ENCODE results near the gene C12orf57.

The C12orf57 gene

DNA sequence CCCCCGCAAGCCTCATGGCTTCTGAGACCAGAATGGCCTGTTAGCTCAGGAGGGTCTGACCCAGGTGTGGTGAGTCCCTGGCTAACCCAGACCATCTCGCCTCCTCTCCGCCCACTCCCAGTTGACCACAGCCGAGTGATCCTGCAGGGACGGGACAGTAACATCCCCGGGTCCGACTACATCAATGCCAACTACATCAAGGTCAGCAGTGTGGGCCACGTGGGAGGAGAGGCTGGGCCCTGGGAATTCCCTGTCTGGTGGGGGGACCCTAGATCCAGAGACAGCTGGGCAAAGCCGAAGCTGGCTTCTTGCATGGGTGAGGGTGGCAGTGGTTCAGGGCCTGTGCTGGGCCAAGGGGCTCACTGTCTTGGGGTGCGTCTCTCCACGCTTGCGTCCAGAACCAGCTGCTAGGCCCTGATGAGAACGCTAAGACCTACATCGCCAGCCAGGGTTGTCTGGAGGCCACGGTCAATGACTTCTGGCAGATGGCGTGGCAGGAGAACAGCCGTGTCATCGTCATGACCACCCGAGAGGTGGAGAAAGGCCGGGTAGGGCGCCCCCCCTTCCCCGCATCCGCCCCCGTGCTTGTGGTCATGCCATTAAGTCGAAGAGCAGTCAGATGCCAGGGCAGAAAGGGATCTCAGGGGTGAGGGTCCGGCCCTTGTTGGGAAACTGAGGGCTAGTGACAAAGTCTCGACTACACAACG is 12.4 kb downstream of the C12orf57 start:
- DNase-seq (ENCODE audit: low read depth, low spot score): no peak
- H3K4me3 ChIP-seq (ENCODE audit: low read length): no peak overlapping the region
- no peaks in the 10 kb centered on the region for H3K27me3 ChIP-seq (ENCODE audit: control insufficient read depth, insufficient read depth, low read length)
- H3K9me3 ChIP-seq (ENCODE audit: control insufficient read depth, insufficient read depth, low read length): no peaks in the 10 kb centered on the region
- H3K4me1 ChIP-seq (ENCODE audit: control insufficient read depth, insufficient read depth, low read length): peaks cover 5% of the 10 kb centered on the region; the same call in 1 of the 2 replicates
- H3K27ac ChIP-seq (ENCODE audit: low read length): no peak overlapping the region
- WGBS (ENCODE audit: insufficient coverage, insufficient read length): no CpG with 5 or more reads among the region's 28 CpGs
- no peaks in the 10 kb centered on the region for H3K36me3 ChIP-seq (ENCODE audit: control insufficient read depth, insufficient read depth, low read length)

DNA sequence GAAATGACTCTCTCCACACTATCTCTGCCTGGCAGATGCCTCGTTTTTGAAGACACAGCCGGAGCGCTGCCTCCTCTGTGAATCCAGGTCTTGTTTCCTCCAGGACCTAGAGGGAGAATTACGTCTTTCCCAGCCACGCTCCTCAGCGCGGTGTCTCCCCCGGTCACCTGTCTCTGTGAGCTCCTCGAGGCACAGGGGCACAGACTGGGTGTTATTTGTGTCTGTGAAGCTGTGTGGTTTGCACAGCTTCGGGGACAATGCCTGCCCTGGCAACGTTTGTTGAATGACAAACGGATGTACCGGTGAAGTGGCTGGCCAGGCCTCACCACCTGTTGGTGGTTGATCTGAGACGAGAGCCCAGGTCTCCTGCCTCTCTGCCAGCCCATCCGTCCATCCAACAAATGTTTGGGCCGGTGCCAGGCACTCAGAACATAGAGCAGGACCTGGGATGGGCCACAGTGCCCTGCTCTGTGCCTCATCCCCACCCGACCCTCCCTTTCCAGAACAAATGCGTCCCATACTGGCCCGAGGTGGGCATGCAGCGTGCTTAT is 13.4 kb downstream of the C12orf57 start:
- no peaks in the 10 kb centered on the region for H3K27me3 ChIP-seq (ENCODE audit: control insufficient read depth, insufficient read depth, low read length)
- no peaks in the 10 kb centered on the region for H3K9me3 ChIP-seq (ENCODE audit: control insufficient read depth, insufficient read depth, low read length)
- peaks cover 9% of the 10 kb centered on the region; the same call in 1 of the 2 replicates for H3K4me1 ChIP-seq (ENCODE audit: control insufficient read depth, insufficient read depth, low read length)
- DNase-seq (ENCODE audit: low read depth, low spot score): no peak
- WGBS (ENCODE audit: insufficient coverage, insufficient read length): no CpG with 5 or more reads among the region's 20 CpGs
- H3K4me3 ChIP-seq (ENCODE audit: low read length): no peak overlapping the region
- H3K27ac ChIP-seq (ENCODE audit: low read length): no peak overlapping the region
- no peaks in the 10 kb centered on the region for H3K36me3 ChIP-seq (ENCODE audit: control insufficient read depth, insufficient read depth, low read length)

DNA sequence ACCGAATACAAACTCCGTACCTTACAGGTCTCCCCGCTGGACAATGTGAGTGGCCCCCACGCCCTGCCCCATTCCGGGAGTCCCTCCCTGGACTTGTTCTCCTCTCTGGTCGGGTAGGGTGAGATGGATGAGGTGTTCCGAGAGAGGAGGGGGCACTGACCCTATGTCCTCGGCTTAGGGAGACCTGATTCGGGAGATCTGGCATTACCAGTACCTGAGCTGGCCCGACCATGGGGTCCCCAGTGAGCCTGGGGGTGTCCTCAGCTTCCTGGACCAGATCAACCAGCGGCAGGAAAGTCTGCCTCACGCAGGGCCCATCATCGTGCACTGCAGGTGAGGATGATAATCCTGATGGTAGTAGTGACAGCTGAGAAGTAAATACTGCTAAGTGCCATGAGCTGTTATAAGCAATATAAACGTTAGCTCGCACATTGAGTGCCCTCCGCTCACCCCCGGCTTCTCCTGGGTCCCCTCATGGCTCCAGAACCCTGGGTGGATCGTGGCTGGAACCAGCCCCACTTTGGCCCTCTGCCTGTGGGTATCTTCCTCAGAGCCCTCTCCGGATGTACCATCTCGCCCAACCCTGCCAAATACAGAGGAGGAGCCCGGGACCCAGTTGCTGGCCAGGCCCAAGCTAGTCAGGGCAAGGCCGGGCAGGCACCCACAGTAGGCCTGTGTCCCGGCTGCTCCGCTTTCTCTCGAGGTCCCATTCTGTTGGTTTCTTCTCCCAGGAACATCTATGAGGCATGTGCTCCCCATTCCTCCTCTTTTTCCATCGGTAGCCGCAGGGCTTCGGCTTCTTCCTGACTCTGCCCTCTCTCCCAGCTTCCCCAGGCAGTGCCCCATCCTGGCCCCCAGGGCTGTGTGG is 14.2 kb downstream of the C12orf57 start:
- no peak overlapping the region for H3K4me3 ChIP-seq (ENCODE audit: low read length)
- H3K36me3 ChIP-seq (ENCODE audit: control insufficient read depth, insufficient read depth, low read length): no peaks in the 10 kb centered on the region
- no peaks in the 10 kb centered on the region for H3K27me3 ChIP-seq (ENCODE audit: control insufficient read depth, insufficient read depth, low read length)
- no peak for DNase-seq (ENCODE audit: low read depth, low spot score)
- H3K4me1 ChIP-seq (ENCODE audit: control insufficient read depth, insufficient read depth, low read length): peaks cover 9% of the 10 kb centered on the region; the same call in 1 of the 2 replicates
- no peak overlapping the region for H3K27ac ChIP-seq (ENCODE audit: low read length)
- no peaks in the 10 kb centered on the region for H3K9me3 ChIP-seq (ENCODE audit: control insufficient read depth, insufficient read depth, low read length)
- no CpG with 5 or more reads among the region's 28 CpGs for WGBS (ENCODE audit: insufficient coverage, insufficient read length)

DNA sequence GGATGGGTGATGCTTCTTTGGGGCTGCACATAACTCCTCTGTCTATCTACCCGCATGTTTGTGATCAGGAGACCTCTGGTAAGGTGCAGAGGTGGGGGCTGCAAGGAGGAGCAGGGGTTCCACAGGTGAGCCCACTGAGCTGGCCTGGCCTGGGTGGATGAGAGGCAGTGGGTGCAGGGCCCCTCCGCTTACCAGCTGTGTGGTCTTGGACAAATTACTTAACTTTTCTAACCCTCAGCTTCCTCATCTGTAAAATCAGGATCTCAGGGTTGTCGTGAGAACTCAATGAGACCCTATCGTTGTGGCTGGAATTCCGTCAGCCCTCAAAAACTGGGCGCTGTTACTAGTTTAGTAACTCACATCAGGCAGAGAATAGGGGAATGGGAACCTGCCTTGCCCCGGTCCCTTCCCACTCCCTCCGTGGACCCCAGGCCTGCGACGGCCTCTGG is 14.8 kb downstream of the C12orf57 start:
- Histone ChIP-seq H3K27me3 (ENCODE audit: control insufficient read depth, insufficient read depth, low read length) (no peaks in the 10 kb centered on the region), H3K36me3 (ENCODE audit: control insufficient read depth, insufficient read depth, low read length) (no peaks in the 10 kb centered on the region), H3K4me3 (ENCODE audit: low read length) (no peak overlapping the region), H3K27ac (ENCODE audit: low read length) (no peak overlapping the region), H3K4me1 (ENCODE audit: control insufficient read depth, insufficient read depth, low read length) (peaks cover 9% of the 10 kb centered on the region; the same call in 1 of the 2 replicates), H3K9me3 (ENCODE audit: control insufficient read depth, insufficient read depth, low read length) (no peaks in the 10 kb centered on the region)
- DNase-seq (ENCODE audit: low read depth, low spot score): no peak
- WGBS (ENCODE audit: insufficient coverage, insufficient read length): no CpG with 5 or more reads among the region's 10 CpGs

DNA sequence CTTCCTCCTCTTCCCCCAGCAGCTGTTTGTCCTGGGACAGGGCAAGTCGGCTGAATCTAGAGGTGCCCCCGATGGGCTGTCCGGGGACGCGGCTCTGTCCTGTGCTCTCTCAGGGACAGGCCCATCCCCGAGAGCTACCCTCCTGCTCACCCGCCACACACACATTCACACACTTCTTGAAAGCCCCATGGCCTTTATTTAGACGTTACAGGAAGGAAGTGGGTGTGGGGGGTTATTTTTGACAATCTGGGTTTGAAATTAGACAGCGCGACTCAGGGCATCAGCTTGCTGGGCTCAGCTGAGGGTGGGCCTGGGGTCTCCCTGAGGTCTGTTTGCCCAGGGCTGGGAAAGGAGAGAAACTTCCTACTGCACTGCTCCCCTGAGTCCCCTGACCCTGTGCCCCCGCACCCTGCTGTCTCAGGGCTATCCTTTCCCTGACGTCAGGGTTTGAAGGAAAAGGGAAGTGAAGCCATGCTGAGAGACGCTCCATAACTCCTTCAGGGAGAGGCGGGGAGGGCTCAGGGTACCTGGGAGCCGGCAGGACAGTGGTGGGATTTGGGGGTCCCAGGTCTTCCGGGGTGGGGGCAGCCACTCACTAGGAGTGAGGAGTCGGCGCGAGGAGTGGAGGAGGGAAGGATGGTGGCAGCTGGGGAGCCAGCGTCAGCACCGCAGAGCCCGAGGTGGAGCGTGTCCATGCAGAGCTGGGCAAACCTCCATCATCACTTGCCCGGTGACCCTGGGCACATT is 15.4 kb downstream of the C12orf57 start:
- H3K9me3 ChIP-seq (ENCODE audit: control insufficient read depth, insufficient read depth, low read length): no peaks in the 10 kb centered on the region
- WGBS (ENCODE audit: insufficient coverage, insufficient read length): no CpG with 5 or more reads among the region's 24 CpGs
- peaks cover 9% of the 10 kb centered on the region; the same call in 1 of the 2 replicates for H3K4me1 ChIP-seq (ENCODE audit: control insufficient read depth, insufficient read depth, low read length)
- no peaks in the 10 kb centered on the region for H3K36me3 ChIP-seq (ENCODE audit: control insufficient read depth, insufficient read depth, low read length)
- H3K27ac ChIP-seq (ENCODE audit: low read length): no peak overlapping the region
- H3K4me3 ChIP-seq (ENCODE audit: low read length): no peak overlapping the region
- H3K27me3 ChIP-seq (ENCODE audit: control insufficient read depth, insufficient read depth, low read length): no peaks in the 10 kb centered on the region
- DNase-seq (ENCODE audit: low read depth, low spot score): no peak

DNA sequence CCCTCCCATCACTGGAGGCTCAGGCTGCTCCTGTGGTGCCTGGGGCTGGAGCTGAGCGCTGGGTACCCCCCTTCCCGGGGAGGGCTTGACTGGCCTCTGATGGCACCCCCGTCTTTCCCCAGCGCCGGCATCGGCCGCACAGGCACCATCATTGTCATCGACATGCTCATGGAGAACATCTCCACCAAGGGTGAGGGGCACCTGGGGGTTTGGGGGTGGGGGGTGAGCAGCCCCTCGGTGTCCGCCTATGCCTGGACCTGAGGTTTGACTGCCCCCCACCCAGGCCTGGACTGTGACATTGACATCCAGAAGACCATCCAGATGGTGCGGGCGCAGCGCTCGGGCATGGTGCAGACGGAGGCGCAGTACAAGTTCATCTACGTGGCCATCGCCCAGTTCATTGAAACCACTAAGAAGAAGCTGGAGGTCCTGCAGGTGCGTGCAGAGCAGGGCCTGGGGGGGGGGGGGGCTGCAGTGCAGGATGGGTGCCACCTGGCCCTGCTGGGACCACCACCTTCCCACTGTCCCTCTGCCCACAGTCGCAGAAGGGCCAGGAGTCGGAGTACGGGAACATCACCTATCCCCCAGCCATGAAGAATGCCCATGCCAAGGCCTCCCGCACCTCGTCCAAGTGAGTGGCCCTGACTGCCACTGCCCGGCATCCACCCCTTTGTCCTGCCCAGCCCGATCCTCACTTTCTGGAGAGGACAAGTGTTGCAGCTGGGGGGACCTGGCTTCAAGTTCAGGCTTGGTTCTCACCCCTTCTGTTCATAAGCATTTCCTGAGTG is 16.2 kb downstream of the C12orf57 start:
- no peak overlapping the region for H3K27ac ChIP-seq (ENCODE audit: low read length)
- WGBS (ENCODE audit: insufficient coverage, insufficient read length): no CpG with 5 or more reads among the region's 26 CpGs
- no peak for DNase-seq (ENCODE audit: low read depth, low spot score)
- peaks cover 9% of the 10 kb centered on the region; the same call in 1 of the 2 replicates for H3K4me1 ChIP-seq (ENCODE audit: control insufficient read depth, insufficient read depth, low read length)
- H3K36me3 ChIP-seq (ENCODE audit: control insufficient read depth, insufficient read depth, low read length): no peaks in the 10 kb centered on the region
- no peaks in the 10 kb centered on the region for H3K9me3 ChIP-seq (ENCODE audit: control insufficient read depth, insufficient read depth, low read length)
- H3K27me3 ChIP-seq (ENCODE audit: control insufficient read depth, insufficient read depth, low read length): no peaks in the 10 kb centered on the region
- H3K4me3 ChIP-seq (ENCODE audit: low read length): no peak overlapping the region

DNA sequence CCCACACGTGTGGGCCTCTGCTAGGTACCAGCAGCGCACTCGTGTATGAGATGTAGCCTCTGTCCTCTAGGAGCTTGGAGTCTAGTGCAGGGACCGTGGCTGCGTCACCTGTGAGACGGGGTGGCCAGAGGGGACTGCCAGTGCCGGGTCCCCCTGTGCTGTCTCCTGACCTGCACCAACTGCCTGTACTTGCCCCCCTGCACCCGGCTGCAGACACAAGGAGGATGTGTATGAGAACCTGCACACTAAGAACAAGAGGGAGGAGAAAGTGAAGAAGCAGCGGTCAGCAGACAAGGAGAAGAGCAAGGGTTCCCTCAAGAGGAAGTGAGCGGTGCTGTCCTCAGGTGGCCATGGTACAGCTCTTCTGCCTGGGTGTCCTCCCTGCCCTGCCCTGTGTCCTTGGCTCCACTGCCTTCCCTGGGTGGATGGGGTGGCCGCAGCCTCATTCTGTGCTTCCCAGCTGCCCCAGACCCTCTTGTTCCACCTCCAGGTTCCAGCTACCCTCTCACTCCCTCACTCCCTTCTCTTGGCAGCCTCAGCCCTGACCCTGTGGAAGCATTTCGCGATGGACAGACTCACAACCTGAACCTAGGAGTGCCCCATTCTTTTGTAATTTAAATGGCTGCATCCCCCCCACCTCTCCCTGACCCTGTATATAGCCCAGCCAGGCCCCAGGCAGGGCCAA is 16.9 kb downstream of the C12orf57 start:
- Histone ChIP-seq H3K27ac (ENCODE audit: low read length) (no peak overlapping the region), H3K9me3 (ENCODE audit: control insufficient read depth, insufficient read depth, low read length) (no peaks in the 10 kb centered on the region), H3K4me3 (ENCODE audit: low read length) (no peak overlapping the region), H3K36me3 (ENCODE audit: control insufficient read depth, insufficient read depth, low read length) (peaks cover 5% of the 10 kb centered on the region; the same call in 1 of the 2 replicates), H3K27me3 (ENCODE audit: control insufficient read depth, insufficient read depth, low read length) (no peaks in the 10 kb centered on the region), H3K4me1 (ENCODE audit: control insufficient read depth, insufficient read depth, low read length) (peaks cover 9% of the 10 kb centered on the region; the same call in 1 of the 2 replicates)
- no CpG with 5 or more reads among the region's 13 CpGs for WGBS (ENCODE audit: insufficient coverage, insufficient read length)
- DNase-seq (ENCODE audit: low read depth, low spot score): no peak

DNA sequence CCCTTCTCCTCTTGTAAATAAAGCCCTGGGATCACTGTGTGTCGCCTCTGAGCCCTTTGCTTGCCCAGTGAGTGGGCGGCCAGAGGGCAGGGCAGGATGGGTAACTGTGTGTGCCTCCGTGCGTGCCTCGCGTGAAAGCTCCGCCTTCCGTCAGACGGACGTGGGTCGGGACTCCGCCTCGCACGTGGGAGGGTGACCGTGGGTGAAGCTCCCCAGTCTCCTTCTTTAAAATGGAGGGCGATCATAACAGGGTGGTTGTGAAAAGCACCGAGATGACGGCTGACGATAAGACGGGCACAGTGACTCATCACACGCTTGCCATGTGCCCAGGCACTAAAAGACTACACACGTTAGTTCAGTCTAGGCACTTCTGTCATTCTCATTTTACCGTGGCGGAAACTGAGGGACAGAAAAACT is 17.5 kb downstream of the C12orf57 start:
- no CpG with 5 or more reads among the region's 24 CpGs for WGBS (ENCODE audit: insufficient coverage, insufficient read length)
- no peak overlapping the region for H3K4me3 ChIP-seq (ENCODE audit: low read length)
- no peak overlapping the region for H3K27ac ChIP-seq (ENCODE audit: low read length)
- peaks cover 8% of the 10 kb centered on the region for H3K36me3 ChIP-seq (ENCODE audit: control insufficient read depth, insufficient read depth, low read length)
- no peak for DNase-seq (ENCODE audit: low read depth, low spot score)
- H3K9me3 ChIP-seq (ENCODE audit: control insufficient read depth, insufficient read depth, low read length): no peaks in the 10 kb centered on the region
- no peaks in the 10 kb centered on the region for H3K27me3 ChIP-seq (ENCODE audit: control insufficient read depth, insufficient read depth, low read length)
- peaks cover 9% of the 10 kb centered on the region; the same call in 1 of the 2 replicates for H3K4me1 ChIP-seq (ENCODE audit: control insufficient read depth, insufficient read depth, low read length)

DNA sequence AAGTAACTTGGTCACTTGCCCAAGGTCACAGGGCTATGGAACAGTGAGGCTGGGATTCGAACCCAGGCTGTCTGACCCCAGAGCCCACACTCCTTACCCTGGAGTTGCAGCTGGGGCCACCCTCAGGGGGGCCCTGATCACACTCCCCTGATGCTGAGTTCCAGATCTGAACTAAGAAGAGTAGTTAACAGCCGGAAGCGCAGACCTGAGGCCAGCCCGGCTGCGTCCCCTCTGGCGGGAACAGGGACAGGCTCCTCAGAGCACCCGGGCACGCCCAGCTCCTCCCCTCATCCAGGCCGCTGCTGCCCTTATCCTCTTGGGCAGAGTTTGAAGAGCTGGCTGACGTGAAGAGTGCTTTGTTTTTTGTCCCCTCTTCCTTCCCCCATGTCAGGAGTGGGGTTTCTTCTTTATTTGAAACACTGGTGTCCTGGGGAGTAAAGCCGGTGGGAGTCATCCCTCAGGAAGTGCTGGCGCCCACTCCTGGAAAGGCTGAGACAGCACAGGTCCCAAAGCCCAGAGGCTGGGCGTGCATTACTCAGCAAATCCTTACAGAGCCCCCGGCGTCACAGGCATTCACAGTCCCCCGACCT is 18.0 kb downstream of the C12orf57 start:
- peaks cover 11% of the 10 kb centered on the region for H3K36me3 ChIP-seq (ENCODE audit: control insufficient read depth, insufficient read depth, low read length)
- no peak for DNase-seq (ENCODE audit: low read depth, low spot score)
- no peaks in the 10 kb centered on the region for H3K9me3 ChIP-seq (ENCODE audit: control insufficient read depth, insufficient read depth, low read length)
- no peaks in the 10 kb centered on the region for H3K27me3 ChIP-seq (ENCODE audit: control insufficient read depth, insufficient read depth, low read length)
- H3K4me1 ChIP-seq (ENCODE audit: control insufficient read depth, insufficient read depth, low read length): peaks cover 9% of the 10 kb centered on the region; the same call in 1 of the 2 replicates
- peak overlapping the region; percentile 5; the same call in 1 of the 2 replicates for H3K4me3 ChIP-seq (ENCODE audit: low read length)
- WGBS (ENCODE audit: insufficient coverage, insufficient read length): no CpG with 5 or more reads among the region's 16 CpGs
- H3K27ac ChIP-seq (ENCODE audit: low read length): no peak overlapping the region

Measured in iPS DF 6.9 (cell line).